T-helper 2 cell treated with Interferon-gamma antibody and Interleukin-4, amounts not matched to agents 100 ng/mL and 5 ng/mL, for 36 hours (primary cell): ENCODE data around the gene PARVG. TPM values are rescaled to one million over a fixed set of nuclear protein-coding genes. Genes with fewer than 3 reads are reported as not detected.
"Not testable (repeated sequence)": the region's sequence is repeated elsewhere in the genome, so short reads cannot be mapped to it uniquely, and the experiment has no call there.

Source experiments
- intact Hi-C: fragments of 100-400 bp; cut with micrococcal nuclease; formaldehyde crosslinking; loops from one replicate; pipeline ENCODE4 v1.15.1; 2023
- total RNA-seq: library from RNA; stranded (reverse); gene quantifications from 2 replicates; pipeline ENCODE4 v1.2.3, GENCODE V29; 2022

PARVG gene
- total RNA-seq, 1 donor from 2014 or later = 168 TPM

DNA sequence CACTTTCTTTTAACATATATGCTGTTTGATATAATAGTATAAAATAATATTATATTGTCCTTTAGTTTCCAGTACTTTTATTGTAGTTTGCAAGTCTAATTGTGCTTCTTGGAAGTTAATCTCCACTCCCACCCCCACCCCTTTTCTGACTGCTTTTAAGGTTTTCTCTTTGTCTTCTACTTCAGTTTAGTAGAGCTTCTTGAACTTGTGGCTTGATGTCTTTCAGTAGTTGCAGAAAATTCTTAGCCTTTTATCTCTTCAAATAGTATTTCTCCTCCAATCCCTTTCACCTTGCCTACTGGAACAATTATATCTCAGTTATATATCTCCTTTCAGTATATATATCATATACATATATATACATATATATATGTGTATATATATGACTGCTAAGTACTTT is 56.6 kb downstream of the PARVG start:
- intact Hi-C loops = loop anchor here (10.0 kb wide), 1 partner anchor 328 kb away; no protein-coding TSS in a partner anchor

DNA sequence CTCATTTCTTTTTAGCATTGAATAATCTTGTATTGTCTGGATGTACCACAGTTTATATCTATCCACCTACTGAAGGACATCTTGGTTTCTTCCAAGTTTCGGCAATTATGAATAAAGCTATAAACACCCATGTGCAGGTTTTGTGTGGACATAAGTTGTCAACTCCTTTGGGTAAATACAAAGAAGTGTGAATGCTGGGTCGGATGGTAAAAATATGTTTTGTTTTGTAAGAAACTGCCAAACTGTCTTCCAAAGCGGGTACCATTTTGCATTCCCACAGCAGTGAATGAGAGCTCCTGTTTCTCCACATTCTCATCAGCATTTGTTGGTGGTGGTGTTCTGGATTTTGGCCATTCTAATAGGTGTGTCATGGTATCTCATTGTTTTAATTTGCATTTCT is 60.4 kb downstream of the PARVG start:
- intact Hi-C loops = not testable (repeated sequence)

DNA sequence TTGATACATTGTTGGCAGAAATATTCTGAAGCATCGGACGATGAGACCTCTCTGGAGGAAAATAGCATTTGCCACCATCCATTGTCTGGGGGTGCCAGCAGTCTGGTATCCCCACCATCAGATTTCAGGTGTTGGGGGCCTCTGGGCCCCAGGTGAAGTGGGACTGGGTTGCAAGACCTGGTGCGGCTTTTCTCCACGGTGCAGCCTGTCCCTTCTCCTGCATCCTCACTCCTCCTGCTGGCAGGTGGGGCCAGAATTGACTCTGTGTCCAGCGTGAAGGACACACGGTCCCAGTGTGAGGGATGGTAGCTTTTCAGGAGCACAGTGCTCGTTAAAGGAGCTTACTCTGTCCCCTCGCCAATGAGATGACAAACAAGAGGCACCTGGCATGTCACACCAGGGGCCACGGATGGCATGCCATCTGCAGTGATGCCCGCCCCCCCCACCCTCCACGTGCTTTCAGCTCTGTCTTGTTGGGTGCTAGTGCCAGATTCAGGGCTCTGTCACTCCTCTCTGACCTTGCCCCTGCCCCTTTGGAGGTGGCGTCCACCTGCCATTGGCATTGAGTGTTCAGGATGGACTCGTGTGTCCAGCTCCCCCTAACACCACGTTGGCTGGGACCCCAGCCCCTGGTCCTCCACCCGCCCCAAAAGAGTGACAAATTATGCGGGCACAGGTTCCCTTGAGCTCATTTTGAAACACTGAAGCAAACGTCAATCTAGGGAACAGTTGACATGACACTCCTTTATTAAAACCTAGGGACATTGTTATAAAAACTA is 62.4 kb downstream of the PARVG start:
- intact Hi-C loops = no loop called here

DNA sequence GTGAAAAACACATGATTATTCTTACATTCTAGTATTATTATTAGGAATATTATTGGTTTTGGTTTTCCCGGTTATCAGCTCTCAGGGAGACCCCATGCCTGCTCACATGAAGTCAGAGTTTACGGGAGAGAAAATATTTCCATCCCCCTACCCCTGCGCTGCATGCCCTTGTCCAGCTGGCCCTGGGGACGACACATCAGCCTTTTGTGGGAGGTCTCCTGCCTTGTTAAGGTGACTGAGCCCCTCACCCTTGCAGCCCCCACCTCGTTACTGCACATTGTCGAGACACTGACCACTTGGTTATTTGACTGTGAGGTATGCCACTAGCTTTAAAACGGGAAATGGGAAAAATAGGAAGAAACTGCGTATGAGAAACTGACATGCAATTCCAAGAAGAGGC is 63.0 kb downstream of the PARVG start:
- intact Hi-C loops = no loop called here

DNA sequence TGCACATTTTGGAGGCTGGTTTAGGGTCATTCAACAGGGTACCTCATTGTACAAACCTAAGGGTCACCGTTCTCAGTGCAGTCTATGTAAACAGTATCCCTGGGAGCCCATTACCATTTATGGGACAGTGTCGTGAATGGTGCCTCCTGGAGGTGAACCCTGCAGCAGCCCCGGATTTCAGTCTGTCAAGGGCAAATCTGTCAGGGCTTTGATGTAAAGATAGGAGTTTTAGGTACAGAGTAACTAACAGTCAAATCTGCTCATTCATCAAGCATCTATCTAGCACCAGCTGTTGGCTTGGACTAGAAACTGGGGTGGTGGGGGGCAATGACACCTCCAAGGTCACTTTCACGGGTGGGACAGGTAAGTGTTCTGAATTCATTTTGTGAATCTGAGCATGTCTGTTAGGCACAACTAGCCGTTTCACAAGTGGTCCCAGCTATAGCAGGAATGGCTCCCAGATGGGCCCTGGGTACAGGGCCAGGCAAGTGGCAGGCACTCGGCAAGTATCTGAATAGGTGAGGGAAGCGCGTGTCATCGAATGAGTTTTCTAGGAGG is 63.6 kb downstream of the PARVG start:
- intact Hi-C loops = no loop called here

DNA sequence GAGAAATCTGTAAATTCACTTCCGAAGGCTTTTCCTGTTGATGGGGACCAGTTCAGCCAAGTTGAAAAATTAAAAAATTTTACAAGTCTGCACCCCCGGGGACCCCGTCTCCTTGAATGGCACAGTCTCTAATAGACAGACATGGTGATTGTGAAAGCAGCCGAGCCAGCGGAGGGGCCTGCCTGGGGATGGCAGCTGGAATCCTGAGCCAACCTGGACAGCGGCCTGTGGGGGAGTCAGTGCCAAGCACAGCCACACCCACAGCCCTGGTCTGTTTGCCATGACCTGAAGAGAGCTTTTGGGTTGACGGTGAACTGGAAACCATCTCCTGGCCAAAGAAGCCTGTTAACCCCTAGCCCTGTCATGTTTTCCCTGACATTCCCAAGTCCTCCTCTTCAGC is 64.7 kb downstream of the PARVG start:
- intact Hi-C loops = no loop called here

DNA sequence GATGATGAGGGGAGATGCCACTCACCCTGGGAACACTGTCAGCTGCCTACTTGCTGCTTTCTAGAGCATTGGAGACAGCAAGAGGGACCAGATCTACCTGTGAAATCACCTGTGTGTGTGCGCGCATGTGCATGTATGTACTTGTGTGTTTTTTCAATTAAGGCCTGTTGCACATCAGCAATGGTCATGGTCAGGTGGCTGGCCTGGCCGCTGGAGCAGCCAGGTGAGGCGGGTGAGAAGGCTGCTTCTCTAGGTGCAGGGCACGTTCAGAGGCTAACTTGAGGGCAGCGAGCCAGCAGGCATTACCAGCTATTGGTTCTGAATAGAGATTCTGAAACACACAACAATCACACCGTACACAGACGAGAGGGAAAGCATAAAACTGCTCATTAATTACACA is 65.1 kb downstream of the PARVG start:
- intact Hi-C loops = no loop called here

DNA sequence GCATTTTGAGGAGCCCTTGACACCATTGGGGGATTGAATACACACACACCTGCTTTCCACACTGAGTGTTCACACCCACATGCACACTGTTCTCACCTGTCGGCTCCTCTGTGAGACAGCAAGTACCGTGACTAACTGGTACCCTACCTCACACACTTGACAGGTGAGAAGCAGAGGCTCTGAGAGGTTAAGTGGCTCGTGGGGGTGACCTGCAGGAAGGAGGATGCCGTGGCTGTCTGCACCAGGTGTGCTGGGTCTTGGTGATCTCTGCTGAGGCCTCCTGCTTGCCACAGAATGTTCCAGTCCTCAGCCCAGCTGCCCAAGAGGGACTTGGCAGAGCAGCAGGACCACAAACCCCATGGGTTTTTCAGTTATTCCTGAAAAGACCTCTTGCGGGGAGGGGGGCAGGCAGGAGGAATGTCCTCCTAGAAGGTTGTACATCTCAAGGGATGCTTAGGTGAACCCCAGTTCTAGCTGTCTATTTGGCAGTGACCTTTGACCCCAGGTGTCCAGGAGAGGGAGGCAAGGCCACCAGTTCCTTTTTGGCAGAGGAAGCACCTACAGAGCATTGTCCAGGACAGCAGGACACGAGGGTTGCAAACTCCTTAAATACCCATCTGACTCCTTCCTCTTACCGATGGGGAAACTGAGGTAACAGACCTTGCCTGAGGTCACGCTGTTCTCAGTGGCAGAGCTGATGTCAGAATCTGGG is 66.0 kb downstream of the PARVG start:
- intact Hi-C loops = no loop called here

DNA sequence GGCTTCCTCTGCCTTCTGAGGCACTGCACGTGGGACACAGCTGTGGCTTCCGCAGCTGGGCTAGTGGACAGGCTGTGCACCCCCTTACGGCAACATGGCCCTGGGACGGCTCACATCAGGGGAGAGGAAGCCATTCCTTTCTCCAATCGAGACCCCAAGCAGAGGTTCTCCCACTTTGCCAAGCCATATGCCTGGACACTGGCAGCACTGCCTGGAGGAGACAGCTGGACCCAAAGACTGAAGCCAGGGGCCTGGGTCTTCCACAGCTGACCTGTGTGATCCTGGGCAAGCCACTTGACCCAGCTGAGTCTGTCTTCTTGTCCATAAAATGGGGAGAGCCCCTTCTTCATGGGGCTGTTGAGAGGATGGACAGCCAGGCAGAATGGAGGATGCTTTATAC is 66.6 kb downstream of the PARVG start:
- intact Hi-C loops = no loop called here

DNA sequence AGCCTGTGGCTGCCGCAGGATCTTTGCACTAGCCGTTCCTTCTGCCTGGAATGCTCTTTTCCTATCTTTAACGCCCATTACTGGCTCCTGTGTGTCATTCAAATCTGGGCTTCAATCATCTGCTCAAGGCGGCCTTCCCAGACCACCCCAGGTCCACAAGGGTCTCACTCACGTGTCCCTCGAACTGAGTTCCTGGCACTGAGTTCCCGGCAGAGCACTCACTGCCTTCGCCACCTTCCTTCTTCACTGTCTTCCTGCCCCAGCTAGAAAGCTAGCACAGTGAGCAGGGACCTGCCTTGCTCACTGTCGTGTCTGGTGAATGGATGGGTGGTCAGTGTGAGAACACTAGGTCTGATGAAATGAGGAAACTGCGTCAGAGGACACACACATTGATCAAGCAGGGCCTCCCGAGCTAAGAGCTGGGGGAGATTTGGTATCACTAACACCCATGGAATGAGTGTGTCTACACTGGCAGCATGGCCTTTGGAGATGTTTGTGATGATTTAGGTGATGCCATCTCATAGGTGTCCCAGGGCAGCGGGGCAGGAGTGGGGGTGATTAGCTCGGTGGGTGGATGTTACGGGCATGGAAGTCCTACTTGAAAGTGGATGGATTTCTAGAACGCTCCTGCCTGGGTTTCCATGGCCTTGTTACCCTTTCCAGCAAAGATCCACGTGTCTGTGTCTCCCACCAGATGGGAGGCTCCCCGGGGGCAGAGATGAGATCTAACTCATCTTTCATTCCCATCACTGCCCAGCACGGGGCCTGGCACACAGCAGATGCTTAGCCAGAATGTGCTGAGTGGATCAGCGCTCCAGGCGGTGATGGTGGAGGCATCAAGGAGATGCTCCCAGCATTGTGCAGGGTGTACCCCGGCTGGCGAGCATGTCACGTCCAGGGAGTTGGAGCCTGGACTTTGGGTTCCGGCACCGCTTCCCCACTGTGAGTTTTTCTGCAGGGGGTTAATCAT is 67.5 kb downstream of the PARVG start:
- intact Hi-C loops = no loop called here

DNA sequence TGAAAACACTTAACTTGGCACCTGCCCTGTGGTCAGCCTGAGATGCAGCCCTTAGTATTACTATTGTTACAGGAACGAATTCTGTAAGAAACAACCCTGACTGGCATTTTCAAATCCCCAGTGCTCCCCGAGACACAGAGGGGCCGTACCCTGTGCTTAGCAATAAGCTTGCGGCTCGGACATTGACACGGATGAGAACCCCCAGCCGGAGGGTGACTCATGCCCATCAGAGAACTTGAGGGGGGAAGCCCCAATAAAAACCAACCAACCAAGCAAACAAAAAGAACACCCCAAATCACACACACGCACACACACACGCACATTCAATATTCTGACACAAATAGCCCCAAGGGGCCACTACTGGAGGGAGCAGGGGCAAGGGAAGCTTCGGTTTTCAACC is 68.2 kb downstream of the PARVG start:
- intact Hi-C loops = no loop called here

DNA sequence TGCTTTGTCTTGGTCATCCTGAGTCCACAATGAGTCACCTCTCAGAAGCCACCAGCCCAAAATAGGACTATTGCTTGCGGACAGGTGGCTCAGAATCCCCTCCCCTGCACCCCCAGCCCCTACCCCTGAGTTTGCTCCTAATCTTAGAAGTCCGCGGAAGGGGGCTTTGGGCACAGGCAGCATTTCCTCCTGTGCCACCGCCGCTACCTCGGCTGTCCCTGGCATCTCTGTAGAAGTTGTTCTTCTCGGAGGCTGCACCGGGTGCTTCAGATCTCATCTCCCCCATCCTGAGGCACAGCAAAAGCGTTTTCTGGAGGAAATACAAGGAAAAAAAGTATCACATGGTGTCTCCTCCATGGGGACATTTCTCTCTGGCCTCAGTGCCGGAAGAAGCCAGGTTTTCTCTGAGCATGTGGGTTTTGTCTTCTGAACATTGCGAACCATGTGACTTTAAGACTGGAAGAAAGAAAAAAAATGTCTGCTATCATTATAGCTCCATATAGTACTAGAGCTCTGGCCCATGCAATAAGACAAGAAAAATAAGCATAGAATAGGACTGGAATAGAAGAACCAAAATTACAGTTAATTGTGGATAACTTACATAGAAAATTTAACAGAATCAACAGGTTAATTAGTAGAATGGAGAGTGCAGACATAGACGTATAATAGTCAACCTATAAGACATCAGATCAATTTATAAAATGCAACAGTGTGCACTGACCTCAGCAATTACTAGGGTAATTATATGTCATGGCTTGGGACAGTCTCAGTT is 68.8 kb downstream of the PARVG start:
- intact Hi-C loops = no loop called here

DNA sequence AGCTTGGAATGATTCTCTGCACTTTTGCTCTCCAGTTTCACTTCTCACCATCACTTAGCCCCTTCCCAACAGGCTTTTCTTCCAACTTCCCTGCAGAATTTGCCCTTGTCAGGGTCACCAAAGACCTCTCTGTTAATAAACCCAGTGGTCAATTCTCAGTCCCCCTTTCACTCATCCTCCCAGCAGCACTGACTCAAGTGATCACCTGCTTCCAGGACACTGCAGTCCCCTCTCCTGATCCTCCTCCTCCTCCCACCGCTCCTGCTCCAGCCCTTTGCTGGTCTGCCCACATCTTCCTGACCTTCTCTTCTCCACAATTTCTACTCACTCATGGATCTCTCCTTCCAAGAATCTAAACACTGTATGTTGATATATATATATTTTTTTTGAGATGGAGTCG is 74.1 kb downstream of the PARVG start:
- intact Hi-C loops = no loop called here

DNA sequence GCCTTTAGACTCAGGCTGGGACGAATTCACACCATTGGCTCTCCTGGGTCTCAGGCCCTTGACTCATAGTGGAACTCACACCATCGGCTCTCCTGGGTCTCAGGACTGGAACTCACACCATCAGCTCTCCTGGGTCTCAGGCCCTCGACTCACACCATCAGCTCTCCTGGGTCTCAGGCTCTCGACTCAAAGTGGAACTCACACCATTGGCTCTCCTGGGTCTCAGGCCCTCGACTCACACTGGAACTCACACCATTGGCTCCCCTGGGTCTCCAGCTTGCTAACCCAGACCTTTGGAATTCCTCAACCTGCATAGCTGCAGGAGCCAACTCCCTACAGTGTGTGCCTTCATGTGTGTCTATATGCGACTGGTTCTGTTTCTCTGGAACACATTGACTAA is 75.4 kb downstream of the PARVG start:
- intact Hi-C loops = no loop called here

DNA sequence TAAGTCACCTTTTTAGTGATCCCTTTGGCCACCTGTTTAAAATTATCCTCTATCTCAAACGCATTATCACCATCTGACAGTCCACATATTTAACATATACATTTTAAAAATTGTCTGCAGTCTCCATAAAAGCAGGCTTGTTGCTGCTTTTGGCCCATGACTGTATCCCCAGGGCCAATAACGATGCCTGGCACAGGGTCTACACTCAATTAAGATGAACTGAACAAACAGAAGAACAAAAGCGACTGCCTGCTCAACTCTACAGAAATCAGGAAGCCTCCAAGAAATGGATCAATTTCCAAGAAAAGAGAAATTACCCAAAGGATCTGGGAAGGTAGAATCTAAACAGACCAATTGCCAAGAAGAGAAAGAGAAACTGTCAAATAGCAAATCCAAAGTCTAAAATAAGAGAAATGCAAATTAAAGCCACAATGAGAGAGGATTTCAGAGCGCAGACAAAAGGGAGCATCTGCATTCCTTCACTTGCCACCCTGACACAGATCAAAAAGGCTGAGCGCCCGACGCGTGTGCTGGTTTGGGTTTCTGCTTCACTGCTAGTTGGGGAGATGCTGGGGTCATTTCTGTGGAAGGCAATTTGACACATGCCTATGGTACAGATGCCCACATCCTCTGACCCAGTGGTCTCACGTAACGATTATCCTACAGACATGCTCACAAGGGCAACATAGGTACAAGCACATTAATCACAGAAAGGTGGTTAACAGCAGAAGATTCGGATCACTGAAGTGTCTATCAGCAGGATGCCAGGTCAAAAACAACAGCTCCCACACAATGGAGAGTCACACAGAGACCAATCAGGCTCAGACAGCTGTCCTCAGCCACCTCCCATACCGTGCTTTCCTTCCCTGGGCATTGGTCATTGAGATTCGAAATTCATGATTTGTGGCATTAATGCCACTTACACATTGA is 76.1 kb downstream of the PARVG start:
- intact Hi-C loops = no loop called here
